ENCODE data around the gene GFAP. TPM values are rescaled to one million over a fixed set of nuclear protein-coding genes. Genes with fewer than 3 reads are reported as not detected.

The GFAP gene
- total RNA-seq, 1 donor from 2014 or later, result 4.2 TPM

DNA sequence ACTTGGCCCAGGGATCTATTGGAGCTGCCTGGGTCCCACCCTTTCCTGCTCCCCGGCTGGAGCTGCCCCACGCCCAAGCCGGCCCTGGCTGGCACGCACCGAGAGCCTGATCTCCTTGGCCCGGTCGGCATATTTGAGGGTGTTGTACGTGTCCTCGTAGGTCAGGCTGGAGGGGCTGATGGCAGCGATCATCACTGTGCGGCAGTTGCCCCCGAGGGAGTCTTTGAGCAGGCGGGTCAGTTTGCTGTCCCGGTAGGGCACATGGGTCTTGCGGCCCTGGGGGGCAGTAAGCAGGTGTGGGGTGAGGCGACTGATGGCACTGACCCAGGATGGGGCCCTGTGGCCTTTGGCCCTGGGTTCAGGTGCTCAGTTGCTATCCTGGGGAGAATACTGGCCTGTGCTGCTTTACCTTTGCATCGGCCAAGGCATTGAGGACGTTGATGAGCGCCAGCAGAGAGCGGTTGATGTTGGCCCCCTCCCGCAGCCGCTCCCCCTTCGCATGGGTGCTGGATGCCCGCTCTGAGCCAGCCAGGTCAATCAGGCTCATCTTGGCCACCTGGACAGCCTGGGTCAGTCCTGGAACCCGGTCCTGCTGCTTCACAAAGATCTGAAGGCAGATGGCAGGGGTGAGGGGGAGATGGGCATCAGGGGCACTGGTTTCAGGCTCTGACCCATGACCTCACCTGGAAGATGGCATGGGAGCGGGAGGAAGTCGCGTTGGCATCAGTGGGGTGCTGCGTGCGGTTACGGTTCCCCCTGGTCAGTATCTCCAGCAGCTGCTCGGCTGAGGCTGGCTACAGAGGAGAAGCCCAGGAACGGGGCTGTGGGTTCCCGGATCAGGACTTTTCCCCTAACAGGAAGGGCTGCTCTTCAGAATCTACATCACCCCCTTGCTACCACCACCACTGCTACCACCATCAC lies 18.8 kb upstream of the GFAP start:
- intact Hi-C loops (cut with micrococcal nuclease), result no loop called here
- ATAC-seq (no peak), DNase-seq (no peak)

DNA sequence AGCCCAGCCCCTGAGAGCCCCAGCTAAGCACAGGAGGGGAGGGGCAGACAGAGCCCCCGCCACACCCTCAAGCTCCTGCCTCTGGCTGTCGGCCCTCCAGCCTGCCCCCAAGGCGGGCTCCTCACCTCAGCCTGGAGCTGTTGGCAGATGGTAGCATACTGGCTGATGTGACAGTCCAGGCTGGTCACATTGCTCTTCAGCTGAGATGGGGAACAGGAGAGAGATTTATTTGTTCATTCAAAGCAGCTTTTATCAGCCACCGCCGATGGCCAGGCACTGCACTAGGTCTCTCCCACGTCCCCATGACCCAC lies 17.4 kb upstream of the GFAP start:
- peak; percentile 67 for ATAC-seq

DNA sequence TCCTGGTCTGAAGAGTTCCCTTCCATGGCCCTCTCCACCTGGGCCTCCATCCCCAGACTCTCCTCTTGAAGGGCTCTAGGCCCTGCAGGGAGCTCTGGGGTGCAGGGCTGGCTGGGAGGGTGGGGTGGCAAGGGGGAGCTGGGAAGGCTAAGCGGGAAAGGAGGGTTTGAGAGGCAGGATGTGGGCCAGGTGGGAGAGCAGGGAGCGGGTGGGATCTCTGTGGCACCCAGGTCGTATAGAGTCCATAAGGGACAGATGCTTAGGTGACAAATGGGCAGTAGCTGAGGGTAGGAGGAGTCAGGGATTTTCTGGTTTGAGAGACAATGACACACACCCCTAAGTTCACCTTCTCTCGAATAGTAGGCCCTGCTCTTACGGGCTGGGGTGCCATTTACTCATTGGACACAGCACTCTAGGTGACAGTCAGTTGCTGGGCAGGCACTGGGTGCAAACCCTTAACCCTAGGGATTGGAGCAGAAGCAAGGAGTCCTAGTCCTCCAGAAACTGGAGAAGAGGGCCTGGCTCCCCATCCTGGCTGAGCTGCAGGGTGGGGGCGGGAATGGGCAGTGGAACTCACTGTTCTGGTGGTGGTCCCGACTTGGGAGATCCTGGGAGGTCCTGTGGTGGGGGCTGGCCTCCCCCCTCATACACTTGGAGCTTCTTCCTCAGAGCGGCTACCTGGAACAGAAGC lies 16.9 kb upstream of the GFAP start:
- intact Hi-C loops (cut with micrococcal nuclease), result no loop called here
- DNase-seq (no peak), ATAC-seq (peak; percentile 13)

More for the DNA sequence above, 17.4 kb upstream of the GFAP start:
- DNase-seq, result peak; percentile 51
- intact Hi-C loops (cut with micrococcal nuclease), result no loop called here

DNA sequence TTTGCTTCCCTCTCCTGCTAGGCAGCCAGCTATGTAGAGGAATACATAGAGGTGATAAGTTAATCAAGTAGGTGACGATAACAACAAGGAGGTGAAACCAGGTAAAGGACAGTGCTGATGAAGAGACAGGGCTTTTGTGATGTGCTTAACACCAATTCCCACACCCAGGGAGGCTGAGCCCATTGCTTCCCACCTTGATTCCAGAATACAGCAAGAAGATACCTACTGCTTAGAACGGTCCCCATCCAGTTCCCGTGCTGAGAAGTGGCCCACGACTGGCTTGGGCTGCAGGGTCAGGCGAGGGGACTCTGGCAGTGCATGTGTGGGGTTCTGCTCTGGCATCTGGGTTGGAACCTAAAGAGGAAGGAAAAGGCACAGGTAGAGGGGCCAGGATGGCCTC lies 16.1 kb upstream of the GFAP start:
- intact Hi-C loops (cut with micrococcal nuclease), result no loop called here
- no peak for DNase-seq
- ATAC-seq, result peak; percentile 36

DNA sequence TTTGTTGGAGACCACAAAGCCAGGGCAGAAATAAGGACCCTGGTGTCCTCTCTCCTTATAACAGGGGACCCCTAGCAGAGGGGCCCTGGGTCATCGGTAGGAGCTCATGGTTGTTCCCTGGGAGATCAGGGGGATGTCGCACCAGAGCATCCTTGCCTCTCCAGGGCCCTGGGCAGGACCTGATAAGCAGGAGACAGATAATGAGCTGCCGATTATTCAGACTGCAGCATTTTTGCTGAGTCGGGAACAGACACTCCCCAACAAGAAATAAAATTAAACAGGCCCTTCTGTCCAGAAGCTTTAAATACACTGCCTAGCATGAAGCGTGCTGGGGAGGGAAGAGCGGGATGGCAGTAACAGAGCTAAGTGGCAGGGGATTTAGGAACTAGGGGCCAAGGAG lies 15.4 kb upstream of the GFAP start:
- intact Hi-C loops (cut with micrococcal nuclease), result no loop called here
- no peak for DNase-seq

DNA sequence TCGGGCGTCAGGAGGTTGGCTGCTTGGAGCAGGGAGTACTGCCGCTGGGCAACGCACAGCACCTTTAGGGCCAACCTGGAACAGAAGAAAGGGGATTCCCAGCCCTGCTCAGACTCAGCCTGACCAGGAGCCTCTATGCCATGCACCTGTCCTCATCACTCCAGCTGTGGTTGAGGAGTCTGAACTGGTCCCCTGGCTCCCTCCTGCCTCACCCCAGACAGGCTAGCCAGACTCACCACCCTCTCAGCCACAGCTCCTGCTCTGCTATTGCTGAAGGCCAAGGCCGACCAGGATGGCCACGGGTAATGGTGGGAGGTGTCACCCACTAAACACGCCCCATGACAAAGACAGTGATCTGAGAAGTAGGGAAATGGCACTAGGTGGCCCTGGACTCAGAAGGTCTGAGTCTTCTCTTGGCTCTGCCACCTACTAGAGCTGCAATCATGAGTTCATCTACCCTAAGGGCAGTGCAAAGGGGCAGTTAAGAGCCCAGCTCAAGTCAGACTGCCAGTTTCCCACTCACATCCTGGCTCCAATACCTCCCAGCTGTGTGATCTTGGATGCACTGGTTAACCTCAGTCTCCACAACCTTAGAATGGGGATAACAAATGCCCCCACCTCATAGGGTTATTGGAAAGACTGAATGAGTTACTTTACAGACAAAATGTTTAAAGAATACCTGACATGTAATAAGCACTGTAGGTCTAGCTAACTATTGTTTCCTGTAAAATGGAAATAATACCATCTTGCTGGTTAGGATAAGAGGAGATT lies 13.8 kb upstream of the GFAP start:
- intact Hi-C loops (cut with micrococcal nuclease), result no loop called here
- DNase-seq, result no peak
- no peak for ATAC-seq

More for the DNA sequence above, 15.4 kb upstream of the GFAP start:
- ATAC-seq, result no peak

DNA sequence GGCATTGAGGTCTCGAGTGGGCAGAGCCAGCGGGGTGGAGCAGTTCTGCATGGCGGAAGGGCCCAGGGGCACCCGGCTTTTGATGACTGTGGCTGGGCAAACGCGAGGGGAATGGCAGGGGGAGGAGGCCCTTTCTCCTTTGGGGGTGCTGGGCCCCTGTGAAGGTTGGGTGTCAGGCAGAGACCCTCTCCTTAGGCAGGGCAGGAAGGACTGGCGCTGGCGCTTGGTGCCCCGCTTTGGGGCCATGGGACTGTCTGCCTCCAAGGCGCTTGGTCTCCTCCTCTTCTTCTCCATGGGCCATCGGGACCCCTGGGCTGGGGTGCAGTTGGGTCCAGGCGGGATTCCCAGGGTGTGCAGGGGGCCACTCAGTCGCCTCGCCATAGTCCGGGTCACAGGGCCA lies 12.8 kb upstream of the GFAP start:
- no peak for ATAC-seq
- DNase-seq, result no peak
- intact Hi-C loops (cut with micrococcal nuclease), result no loop called here

DNA sequence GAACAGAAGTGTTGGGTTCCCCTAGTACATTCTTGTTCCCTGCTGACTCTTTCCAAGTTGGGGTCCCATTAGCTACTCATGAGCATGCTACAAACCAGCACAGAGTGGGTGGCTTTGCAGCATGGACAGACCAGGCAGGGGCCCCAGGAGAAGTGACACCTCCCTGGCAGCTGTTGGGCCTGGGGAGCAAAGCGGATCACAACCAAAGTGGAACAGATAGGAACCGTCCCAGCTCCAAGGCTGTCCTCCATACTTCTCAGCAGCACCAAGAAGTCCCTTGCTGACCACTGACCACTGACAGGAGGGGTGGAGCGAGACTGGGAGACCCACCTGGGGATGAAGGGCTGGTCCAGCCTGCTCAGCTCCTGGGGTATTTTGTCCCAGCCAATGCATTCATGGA lies 12.4 kb upstream of the GFAP start:
- intact Hi-C loops (cut with micrococcal nuclease), result no loop called here
- DNase-seq (no peak), ATAC-seq (no peak)

DNA sequence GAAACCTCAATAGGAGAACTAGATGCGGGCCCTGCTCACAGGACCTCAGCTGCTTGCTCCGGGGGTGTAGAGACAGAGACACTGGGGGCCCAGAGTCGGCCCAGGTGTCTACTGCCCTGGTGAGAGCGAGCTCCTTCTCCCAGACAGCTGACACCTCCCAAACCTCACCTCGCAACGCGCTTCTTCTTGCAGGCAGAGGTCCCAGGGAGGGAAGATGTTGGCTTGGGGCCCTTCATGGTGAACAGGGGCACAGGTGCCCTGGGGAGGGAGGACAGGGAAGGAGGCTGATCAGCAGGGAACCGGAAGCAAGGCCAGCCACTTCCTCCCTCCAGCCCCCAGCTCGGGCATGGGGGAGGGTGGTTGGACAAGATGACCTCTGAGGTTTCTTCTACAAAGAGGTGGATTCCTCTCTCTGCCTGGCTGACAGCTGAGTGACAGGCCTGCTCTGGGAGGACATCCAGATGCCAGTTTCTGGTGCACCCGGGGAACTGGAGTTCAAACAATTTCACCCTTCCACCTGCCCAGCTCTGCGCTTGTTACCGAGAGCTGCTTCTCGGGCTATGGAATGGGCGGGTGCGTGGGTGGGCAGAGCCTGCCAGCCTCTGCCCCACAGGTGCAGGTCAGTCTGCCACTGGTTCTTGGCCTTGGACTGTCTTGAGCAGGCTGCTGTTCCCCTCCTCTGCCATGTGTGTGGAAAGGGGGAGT lies 11.7 kb upstream of the GFAP start:
- DNase-seq (no peak), ATAC-seq (peak; percentile 15)
- intact Hi-C loops (cut with micrococcal nuclease), result no loop called here

DNA sequence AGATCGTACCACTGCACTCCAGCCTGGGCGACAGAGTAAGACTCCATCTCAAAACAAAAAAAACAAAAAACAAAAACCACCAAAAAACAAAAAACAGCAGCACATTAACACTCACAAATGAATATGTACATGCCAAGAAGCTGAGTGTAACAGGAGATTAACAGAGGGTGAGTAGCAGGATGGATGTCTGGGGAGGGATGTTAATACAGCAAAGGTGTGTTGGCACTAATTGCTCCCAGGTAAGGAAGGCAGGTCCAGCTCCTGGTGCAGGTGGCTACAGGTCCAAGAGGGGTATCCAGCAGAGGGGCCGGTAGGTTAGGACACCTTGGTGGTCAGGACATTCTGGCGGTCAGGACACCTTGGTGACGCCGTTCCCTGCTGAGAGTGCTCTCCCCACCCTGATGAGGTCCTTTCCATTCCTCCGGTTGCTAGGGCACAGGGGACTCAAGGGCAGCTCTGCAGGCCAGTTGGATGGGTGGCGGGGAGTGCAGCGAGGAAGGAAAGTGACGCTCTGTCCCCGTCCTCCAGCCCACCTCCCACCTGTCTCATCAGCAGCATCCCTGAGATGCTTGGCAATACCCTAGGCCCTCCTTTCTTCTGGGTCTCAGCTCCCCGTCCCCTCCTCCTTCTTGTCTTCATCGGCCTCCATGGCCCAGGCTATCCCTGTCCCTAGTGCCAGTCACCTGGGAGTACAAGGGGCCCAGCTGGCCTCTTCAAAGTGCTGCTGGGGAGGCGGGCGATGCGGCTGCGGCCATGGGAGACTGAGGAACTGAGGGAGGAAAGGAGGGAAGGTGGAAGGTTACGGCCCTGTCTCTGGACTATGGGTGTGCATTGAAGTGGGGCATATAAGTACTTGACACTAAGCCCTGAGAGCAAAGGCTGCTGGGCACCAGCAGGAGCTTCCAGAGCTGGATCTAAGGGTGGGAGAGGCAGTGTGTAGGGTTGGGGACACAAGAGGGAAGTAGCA lies 10.7 kb upstream of the GFAP start:
- intact Hi-C loops (cut with micrococcal nuclease), result no loop called here
- ATAC-seq (no peak), DNase-seq (no peak)

DNA sequence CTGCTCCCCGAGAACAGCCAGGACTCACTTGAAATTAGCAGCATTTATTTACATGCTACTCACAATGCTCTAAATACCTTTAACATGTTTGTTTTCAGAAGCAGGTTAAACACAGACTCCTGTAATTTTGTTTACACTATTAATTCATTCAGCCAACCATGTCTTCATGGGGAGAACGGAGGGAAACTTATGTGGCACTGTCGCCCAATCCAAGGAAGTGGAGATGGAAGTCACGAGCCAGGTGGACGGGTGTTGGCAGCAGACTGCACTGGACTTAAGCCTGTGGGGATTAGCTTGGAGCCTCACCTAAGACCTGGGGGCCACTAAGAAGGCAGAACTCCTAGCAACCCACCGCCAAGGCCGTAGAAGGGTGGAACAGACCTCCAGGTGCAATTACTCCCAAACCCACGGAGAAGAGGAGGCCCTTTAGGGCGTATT lies 8.8 kb upstream of the GFAP start:
- intact Hi-C loops (cut with micrococcal nuclease), result loop anchor here (5.0 kb wide), 1 partner anchor 98 kb away; no protein-coding TSS in a partner anchor
- ATAC-seq (no peak), DNase-seq (no peak)

DNA sequence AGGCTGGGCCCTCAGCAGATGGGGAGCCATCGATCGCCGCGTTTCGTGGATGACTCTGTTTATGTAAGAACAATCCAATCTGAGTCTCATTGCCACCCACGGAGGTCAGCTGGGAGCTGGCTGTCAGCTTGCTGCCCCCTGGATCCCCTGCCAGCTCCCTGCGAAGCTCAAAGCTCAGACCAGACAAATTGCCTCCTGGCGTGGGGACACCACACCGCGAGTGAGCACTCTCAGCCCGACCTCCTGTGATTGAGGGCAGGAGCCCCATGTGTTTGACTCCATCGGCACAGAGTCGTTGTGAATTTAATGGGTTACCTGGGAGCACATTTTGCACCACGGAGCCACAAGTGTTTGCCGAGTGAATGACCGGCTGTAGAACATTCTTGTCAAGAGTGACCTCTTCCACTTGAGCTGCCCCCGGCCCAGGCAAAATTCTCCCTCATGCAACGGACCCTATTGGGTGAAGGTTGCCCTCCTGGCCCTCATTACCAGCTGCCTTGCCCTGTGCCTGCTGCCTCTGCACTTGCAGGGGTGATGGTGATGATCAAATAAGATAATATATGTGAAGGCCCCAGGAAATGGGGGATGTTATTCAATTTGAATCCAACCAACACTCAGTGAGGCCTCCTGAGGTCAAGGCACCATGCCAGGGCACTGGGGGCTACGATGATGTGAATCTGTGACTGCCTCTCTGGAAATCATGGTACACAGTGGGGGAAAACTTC lies 7.6 kb upstream of the GFAP start:
- intact Hi-C loops (cut with micrococcal nuclease), result loop anchor here (5.0 kb wide), 1 partner anchor 99 kb away; no protein-coding TSS in a partner anchor
- DNase-seq (no peak), ATAC-seq (no peak)

DNA sequence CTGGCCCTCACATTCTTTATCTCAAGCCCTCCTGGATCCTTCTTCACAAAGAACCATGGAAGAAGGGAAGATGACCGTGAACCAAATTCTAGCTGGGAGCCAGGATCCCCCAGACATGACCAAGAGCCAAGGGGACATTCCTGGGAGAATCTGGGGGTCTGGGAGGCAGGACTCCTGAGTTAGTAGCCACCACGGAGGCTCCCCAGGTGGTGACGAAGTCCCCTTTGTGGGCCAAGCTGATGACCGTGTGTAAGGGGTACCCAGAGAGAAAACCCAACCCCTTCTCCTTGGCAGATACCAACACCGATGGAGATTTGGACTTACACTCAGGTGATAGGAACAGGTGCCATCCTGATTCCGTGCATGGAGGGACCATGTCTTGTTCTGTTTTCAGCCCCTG lies 6.8 kb upstream of the GFAP start:
- no peak for DNase-seq
- no peak for ATAC-seq
- intact Hi-C loops (cut with micrococcal nuclease), result loop anchor here (5.0 kb wide), 1 partner anchor 100 kb away; no protein-coding TSS in a partner anchor

DNA sequence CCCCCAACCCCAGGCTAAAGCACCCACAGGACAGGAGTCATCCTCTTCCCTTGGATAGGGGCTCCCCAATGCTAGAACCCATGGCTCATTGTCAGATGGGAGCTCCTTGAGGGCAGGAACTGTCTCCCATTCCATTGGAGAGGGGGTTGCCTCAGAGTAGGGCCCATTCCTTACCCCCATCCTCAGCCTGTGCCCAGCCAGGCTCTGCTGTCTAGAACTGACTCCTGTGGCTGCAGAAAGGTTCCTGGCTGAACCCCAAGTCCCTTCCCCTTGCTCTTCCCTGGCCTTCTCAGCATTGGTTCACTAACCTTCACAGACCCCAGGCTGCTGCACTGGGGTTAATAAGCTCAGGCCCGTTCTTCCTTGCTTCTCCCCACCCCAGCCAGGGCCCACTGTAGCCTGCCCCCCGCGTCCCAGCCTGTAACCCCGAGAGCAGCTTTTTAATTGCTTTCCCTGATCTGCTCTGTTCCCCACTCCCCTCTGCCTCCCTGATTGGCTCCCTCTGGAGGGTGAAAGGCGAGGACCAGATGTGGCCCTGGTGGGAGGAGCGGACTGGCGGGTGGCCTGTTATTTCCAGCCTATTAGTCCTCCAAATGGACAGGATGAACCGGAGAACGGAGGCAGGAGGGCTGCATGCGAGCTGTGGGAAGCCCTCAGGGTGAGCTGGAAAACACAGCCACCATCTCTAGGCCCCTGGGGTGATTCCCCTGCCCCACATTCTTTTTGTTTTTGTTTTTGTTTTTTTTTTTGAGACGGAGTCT lies 6.0 kb upstream of the GFAP start:
- intact Hi-C loops (cut with micrococcal nuclease), result loop anchor here (5.0 kb wide), 1 partner anchor 101 kb away; no protein-coding TSS in a partner anchor
- ATAC-seq, result peak; percentile 78
- DNase-seq, result peak; percentile 69

DNA sequence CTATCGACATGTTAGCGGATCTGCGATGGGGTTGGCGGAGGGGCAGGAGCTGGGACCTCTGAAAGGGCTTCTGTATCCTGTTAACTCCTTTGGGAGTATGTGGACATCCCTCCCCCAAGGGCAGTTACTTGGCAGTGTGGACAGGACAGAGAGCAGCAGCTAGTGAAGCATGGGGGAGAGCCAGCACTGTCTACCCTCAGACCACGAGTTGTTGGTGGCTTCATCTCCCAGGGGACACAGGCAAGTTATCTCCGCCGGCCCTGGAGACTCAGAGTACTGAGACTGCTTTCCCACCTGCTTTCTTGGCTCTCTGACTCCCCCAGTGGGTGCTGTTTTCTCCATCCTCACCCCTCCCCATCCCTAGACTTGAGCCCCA lies 5.3 kb upstream of the GFAP start:
- intact Hi-C loops (cut with micrococcal nuclease), result loop anchor here (5.0 kb wide), 1 partner anchor 102 kb away; no protein-coding TSS in a partner anchor
- no peak for DNase-seq
- peak; percentile 27 for ATAC-seq

DNA sequence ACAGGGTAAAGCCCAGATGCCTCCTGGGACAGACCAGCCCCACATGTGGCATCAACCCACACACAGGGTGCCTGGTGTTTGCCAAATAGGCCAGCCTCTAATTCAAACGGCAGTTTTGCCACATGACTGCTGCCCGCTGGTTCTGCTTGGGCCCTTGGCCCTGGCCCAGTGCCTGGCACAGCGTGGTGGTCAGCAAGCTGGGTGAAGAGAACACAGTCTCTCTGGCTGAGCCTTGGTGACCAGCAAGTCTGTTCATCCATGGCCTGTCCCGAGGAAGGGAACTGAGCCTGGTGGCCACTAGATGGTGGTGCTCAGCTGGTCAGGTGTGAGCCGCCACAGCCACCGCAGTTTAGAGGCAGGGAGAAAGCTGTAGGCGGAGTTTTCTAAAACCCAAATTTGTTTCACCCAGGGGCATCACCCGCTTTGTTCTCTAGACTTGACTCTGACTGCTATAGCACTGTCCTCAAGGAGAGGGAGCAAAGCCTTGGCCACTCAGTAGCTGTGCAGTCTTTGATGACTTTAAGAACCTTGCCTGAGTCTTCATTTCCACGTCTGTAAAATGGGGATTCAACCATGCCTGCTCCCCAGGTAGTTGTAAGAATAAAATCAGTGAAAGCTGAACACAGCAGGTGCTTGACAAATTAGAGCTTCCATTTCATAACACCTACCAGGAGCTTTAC lies 4.7 kb upstream of the GFAP start:
- intact Hi-C loops (cut with micrococcal nuclease), result loop anchor here (5.0 to 10.0 kb wide), 2 partner anchors 102 to 175 kb away; no protein-coding TSS in a partner anchor
- DNase-seq (peak; percentile 86), ATAC-seq (peak; percentile 81)
